Measurements from ENCODE around the gene DUS1L.

The DUS1L gene

GRCh38 chr17:82035956-82036633 lies 29.5 kb downstream of the DUS1L start:
- FAIRE-seq (no peak), DNase-seq (ENCODE audit: insufficient read length, low spot score) (no peak)
- TF ChIP-seq TAF1 (IDR thresholded peaks at IDR 0.05; ENCODE audit: low read depth, low read length) (no peak), POLR2A (IDR thresholded peaks at IDR 0.05; ENCODE audit: low read depth, low read length) (no peak), PAX5 (IDR thresholded peaks at IDR 0.05; ENCODE audit: insufficient read depth, low read length, severe bottlenecking) (no peak), POU2F2 (IDR thresholded peaks at IDR 0.05; ENCODE audit: low read depth, low read length) (no peak)

- TF ChIP-seq POLR2AphosphoS5 (IDR thresholded peaks at IDR 0.05; ENCODE audit: low read depth, low read length) (no peak), POLR2A (IDR thresholded peaks at IDR 0.05; ENCODE audit: low read depth, low read length) (no peak), TAF1 (IDR thresholded peaks at IDR 0.05; ENCODE audit: low read depth, low read length) (no peak), POU2F2 (IDR thresholded peaks at IDR 0.05; ENCODE audit: low read depth, low read length) (no peak), SPI1 (IDR thresholded peaks at IDR 0.05; ENCODE audit: low read depth, low read length) (no peak), PAX5 (IDR thresholded peaks at IDR 0.05; ENCODE audit: insufficient read depth, low read length, severe bottlenecking) (no peak)
- DNase-seq (ENCODE audit: insufficient read length, low spot score) (no peak), FAIRE-seq (no peak)
Measured at GRCh38 chr17:82035488-82035887, 30.1 kb downstream of the DUS1L start.

GRCh38 chr17:82034371-82035011 lies 31.1 kb downstream of the DUS1L start:
- FAIRE-seq (no peak), DNase-seq (ENCODE audit: insufficient read length, low spot score) (no peak)
- TF ChIP-seq TAF1 (IDR thresholded peaks at IDR 0.05; ENCODE audit: low read depth, low read length) = no peak

- DNase-seq (ENCODE audit: insufficient read length, low spot score) (no peak), FAIRE-seq (no peak)
- TF ChIP-seq SPI1 (IDR thresholded peaks at IDR 0.05; ENCODE audit: low read depth, low read length) (no peak), POLR2AphosphoS5 (IDR thresholded peaks at IDR 0.05; ENCODE audit: low read depth, low read length) (no peak), PAX5 (IDR thresholded peaks at IDR 0.05; ENCODE audit: insufficient read depth, low read length, severe bottlenecking) (no peak), POLR2A (IDR thresholded peaks at IDR 0.05; ENCODE audit: low read depth, low read length) (no peak), POU2F2 (IDR thresholded peaks at IDR 0.05; ENCODE audit: low read depth, low read length) (no peak), TAF1 (IDR thresholded peaks at IDR 0.05; ENCODE audit: low read depth, low read length) (no peak)
Measured at GRCh38 chr17:82033359-82034085, 32.1 kb downstream of the DUS1L start.

- DNase-seq (ENCODE audit: insufficient read length, low spot score) = peak; percentile 64
- peak; percentile 65 for FAIRE-seq
- TF ChIP-seq POLR2AphosphoS5 (IDR thresholded peaks at IDR 0.05; ENCODE audit: low read depth, low read length) (no peak), PAX5 (IDR thresholded peaks at IDR 0.05; ENCODE audit: insufficient read depth, low read length, severe bottlenecking) (no peak), POU2F2 (IDR thresholded peaks at IDR 0.05; ENCODE audit: low read depth, low read length) (no peak), SPI1 (IDR thresholded peaks at IDR 0.05; ENCODE audit: low read depth, low read length) (no peak), POLR2A (IDR thresholded peaks at IDR 0.05; ENCODE audit: low read depth, low read length) (no peak), TAF1 (IDR thresholded peaks at IDR 0.05; ENCODE audit: low read depth, low read length) (no peak)
Measured at GRCh38 chr17:82031885-82032627, 33.5 kb downstream of the DUS1L start.

- TF ChIP-seq TAF1 (IDR thresholded peaks at IDR 0.05; ENCODE audit: low read depth, low read length) = no peak
- no peak for TF ChIP-seq POU2F2 (IDR thresholded peaks at IDR 0.05; ENCODE audit: low read depth, low read length)
- TF ChIP-seq PAX5 (IDR thresholded peaks at IDR 0.05; ENCODE audit: insufficient read depth, low read length, severe bottlenecking) = no peak
- no peak for TF ChIP-seq POLR2A (IDR thresholded peaks at IDR 0.05; ENCODE audit: low read depth, low read length)
- TF ChIP-seq SPI1 (IDR thresholded peaks at IDR 0.05; ENCODE audit: low read depth, low read length) = no peak
- no peak for TF ChIP-seq POLR2AphosphoS5 (IDR thresholded peaks at IDR 0.05; ENCODE audit: low read depth, low read length)
- DNase-seq (ENCODE audit: insufficient read length, low spot score) (peak; percentile 73), FAIRE-seq (peak; percentile 20)
Measured at GRCh38 chr17:82031303-82031884, 34.2 kb downstream of the DUS1L start, which contains the start of gene RAC3. Gene RAC3 (plus strand): TSS chr17:82031678. CDS start chr17:82031762, 84 bp downstream.

GRCh38 chr17:82030470-82031302 lies 34.9 kb downstream of the DUS1L start:
- FAIRE-seq = peak; percentile 94
- peak; percentile 92 for DNase-seq (ENCODE audit: insufficient read length, low spot score)
- no peak for TF ChIP-seq TAF1 (IDR thresholded peaks at IDR 0.05; ENCODE audit: low read depth, low read length)
- TF ChIP-seq POLR2A (IDR thresholded peaks at IDR 0.05; ENCODE audit: low read depth, low read length) = no peak
- TF ChIP-seq SPI1 (IDR thresholded peaks at IDR 0.05; ENCODE audit: low read depth, low read length) = no peak

- no peak for DNase-seq (ENCODE audit: insufficient read length, low spot score)
- no peak for TF ChIP-seq PAX5 (IDR thresholded peaks at IDR 0.05; ENCODE audit: insufficient read depth, low read length, severe bottlenecking)
- no peak for TF ChIP-seq POU2F2 (IDR thresholded peaks at IDR 0.05; ENCODE audit: low read depth, low read length)
- no peak for TF ChIP-seq SPI1 (IDR thresholded peaks at IDR 0.05; ENCODE audit: low read depth, low read length)
- no peak for TF ChIP-seq POLR2A (IDR thresholded peaks at IDR 0.05; ENCODE audit: low read depth, low read length)
- TF ChIP-seq POLR2AphosphoS5 (IDR thresholded peaks at IDR 0.05; ENCODE audit: low read depth, low read length) = no peak
- no peak for TF ChIP-seq TAF1 (IDR thresholded peaks at IDR 0.05; ENCODE audit: low read depth, low read length)
- FAIRE-seq = no peak
Measured at GRCh38 chr17:82029990-82030469, 35.6 kb downstream of the DUS1L start.

Data from GM12891 (cell line).